Kidney (tissue), 14 donors: ENCODE measurements around the gene VPS13A. TPM values are rescaled to one million over a fixed set of nuclear protein-coding genes. Genes with fewer than 3 reads are reported as not detected.

Experiments used
- DNase-seq, 5 donors: peaks; one replicate each; pipeline ENCODE4 v3.0.0-alpha.2; 2013 to 2020
- FAIRE-seq: peaks from 2 replicates; lab custom pipeline; 2012; peaks lifted over from hg19 to GRCh38; lab: Jason Lieb, UNC
- H3K27ac ChIP-seq, 2 donors: one replicate each; pipeline ENCODE4 v1.7.0; 2013; ENCODE audit warnings: low read depth in 2 of 2, low read length in 2 of 2, inconsistent platforms in 1 of 2
- H3K27me3 ChIP-seq: one replicate; pipeline ENCODE4 v1.7.1; 2013; ENCODE audit warnings: low read length, inconsistent platforms; ENCODE audit not compliant: control insufficient read depth, insufficient read depth
- H3K36me3 ChIP-seq, 3 donors: one replicate each; pipeline versions ENCODE4 v1.7.0 to v1.7.1; 2013; ENCODE audit warnings: low read length in 3 of 3, control low read depth in 1 of 3, inconsistent platforms in 1 of 3; ENCODE audit not compliant: insufficient read depth in 3 of 3, control insufficient read depth in 2 of 3
- H3K4me1 ChIP-seq, 3 donors: one replicate each; pipeline versions ENCODE4 v1.7.0 to v1.7.1; 2013; ENCODE audit warnings: low read length in 3 of 3, inconsistent platforms in 1 of 3, low read depth in 1 of 3; ENCODE audit not compliant: control insufficient read depth in 2 of 3, insufficient read depth in 2 of 3
- H3K4me3 ChIP-seq, 3 donors: one replicate each; pipeline versions ENCODE4 v1.7.0 to v1.8.1; 2013; ENCODE audit warnings: low read length in 3 of 3, control low read depth in 1 of 3, inconsistent platforms in 1 of 3
- H3K9ac ChIP-seq, 3 donors: one replicate each; pipeline versions ENCODE4 v1.7.0 to v1.7.1; 2013; ENCODE audit warnings: low read length in 3 of 3, control low read depth in 1 of 3, inconsistent platforms in 1 of 3
- H3K9me3 ChIP-seq, 3 donors: one replicate each; pipeline versions ENCODE4 v1.7.0 to v1.7.1; 2013; ENCODE audit warnings: low read length in 3 of 3, control low read depth in 1 of 3, inconsistent platforms in 1 of 3; ENCODE audit not compliant: control insufficient read depth in 2 of 3, insufficient read depth in 1 of 3
- CTCF ChIP-seq: IDR thresholded peaks from 3 replicates; pipeline ENCODE4 v1.5.1; 2012; ENCODE audit warnings: mild to moderate bottlenecking, moderate library complexity, borderline replicate concordance; ENCODE audit not compliant: insufficient read depth; ENCODE audit errors: extremely low read depth
- intact Hi-C: fragments of 100-400 bp; cut with DNase I; formaldehyde crosslinking; loops from one replicate; pipeline ENCODE4 v1.11.1; 2022
- polyA plus RNA-seq: library from polyadenylated mRNA; stranded (reverse); fragments of 350-450 nt; fragmentation: Illumina TruSeq; extraction: RNeasy Lipid Tissue Mini Kit (QIAGEN cat#74804); gene quantifications from one replicate; pipeline ENCODE4 v1.2.3, GENCODE V29; 2014; ENCODE audit warnings: low read depth, low replicate concordance; ENCODE audit not compliant: insufficient read depth
- total RNA-seq: library from RNA; stranded (reverse); fragmentation: NEBNext Ultra II Directional; extraction: Animal tissue kit (Norgen Biotek cat#: 25700); gene quantifications from one replicate; pipeline ENCODE4 v1.2.1, GENCODE V29; 2021
- donor health status: control.
- donor health status: control.
- donor health status: control.
- donor health status: control.
- donor health status: control.
- donor health status: DM: yes; HTN: yes; CAD: no.
- donor health status: Normal renal cell carcinoma (clear cell type).

Gene VPS13A
- total and polyA plus RNA-seq, 2 donors from 2014 or later = 10.1 to 32.1 TPM

GRCh38 chr9:77422969-77423368, 245.6 kb downstream of the VPS13A start:
- DNase-seq (no peak), FAIRE-seq (no peak)
- no peak overlapping the region for H3K27ac ChIP-seq
- peaks cover 0 to 4% (median 0%) of the 10 kb centered on the region in 3 donors for H3K36me3 ChIP-seq
- H3K9me3 ChIP-seq = no peaks in the 10 kb centered on the region
- H3K9ac ChIP-seq = no peak overlapping the region
- TF ChIP-seq CTCF = no peak
- intact Hi-C loops = no loop called here
- H3K27me3 ChIP-seq = no peaks in the 10 kb centered on the region
- H3K4me3 ChIP-seq = no peak overlapping the region
- no peaks in the 10 kb centered on the region for H3K4me1 ChIP-seq

GRCh38 chr9:77423841-77424240, 246.5 kb downstream of the VPS13A start:
- DNase-seq = no peak
- peaks cover 0 to 4% (median 0%) of the 10 kb centered on the region in 3 donors for H3K36me3 ChIP-seq

DNA sequence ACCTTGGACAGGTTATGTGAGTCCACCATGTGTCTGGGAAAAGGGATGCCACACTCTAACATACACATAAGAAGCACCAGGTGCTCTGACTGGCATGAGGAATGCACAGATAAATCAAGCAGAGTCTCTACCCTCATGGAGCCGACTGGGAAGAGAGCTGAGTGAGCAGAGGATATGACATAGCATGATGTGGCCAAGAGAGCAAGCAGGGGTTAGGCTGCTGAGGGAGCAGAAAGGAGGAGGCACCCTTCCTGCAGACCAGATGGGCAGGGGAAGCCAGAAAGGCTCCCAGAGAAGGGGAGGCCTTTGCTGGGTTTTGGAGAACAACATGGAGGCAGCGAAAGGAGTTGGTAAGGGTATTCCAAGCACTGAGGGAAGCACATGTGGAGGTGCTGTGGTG, 247.7 kb downstream of the VPS13A start:
- Histone ChIP-seq H3K4me3 (no peak overlapping the region), H3K4me1 (no peaks in the 10 kb centered on the region), H3K27ac (no peak overlapping the region), H3K27me3 (no peaks in the 10 kb centered on the region), H3K9ac (no peak overlapping the region), H3K36me3 (peaks cover 0 to 4% (median 0%) of the 10 kb centered on the region in 3 donors), H3K9me3 (no peaks in the 10 kb centered on the region)
- no peak for DNase-seq
- TF ChIP-seq CTCF = no peak
- intact Hi-C loops = no loop called here
- no peak for FAIRE-seq

More at GRCh38 chr9:77423841-77424240, 246.5 kb downstream of the VPS13A start:
- Histone ChIP-seq H3K9me3 (no peaks in the 10 kb centered on the region), H3K9ac (no peak overlapping the region), H3K27me3 (no peaks in the 10 kb centered on the region), H3K27ac (no peak overlapping the region), H3K4me1 (no peaks in the 10 kb centered on the region), H3K4me3 (no peak overlapping the region)
- no peak for TF ChIP-seq CTCF
- intact Hi-C loops = no loop called here
- no peak for FAIRE-seq

DNA sequence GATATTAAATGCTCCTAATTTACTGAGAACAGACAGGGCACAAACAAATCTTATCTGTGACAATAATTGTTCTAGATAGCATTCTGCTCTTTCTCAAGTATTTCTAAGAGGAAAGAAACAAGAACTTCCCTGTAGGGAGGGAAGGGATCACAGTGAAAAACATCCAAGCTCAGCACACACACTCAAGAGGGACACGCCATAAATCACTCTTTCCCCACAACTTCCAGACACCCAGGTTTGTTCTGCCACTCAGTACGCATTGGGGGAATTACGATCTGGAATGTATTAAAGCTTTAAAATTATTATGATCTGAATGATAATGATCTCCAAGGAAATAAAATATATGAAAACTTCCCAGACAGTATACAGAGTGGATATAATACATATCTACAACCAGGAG, 249.4 kb downstream of the VPS13A start:
- H3K27me3 ChIP-seq = no peaks in the 10 kb centered on the region
- no peak overlapping the region for H3K4me3 ChIP-seq
- no peaks in the 10 kb centered on the region for H3K9me3 ChIP-seq
- FAIRE-seq = no peak
- intact Hi-C loops = no loop called here
- no peaks in the 10 kb centered on the region for H3K4me1 ChIP-seq
- H3K27ac ChIP-seq = no peak overlapping the region
- H3K9ac ChIP-seq = no peak overlapping the region
- DNase-seq = no peak
- TF ChIP-seq CTCF = no peak
- peaks cover 0 to 4% (median 0%) of the 10 kb centered on the region in 3 donors for H3K36me3 ChIP-seq
